RWPE1 (cell line): ENCODE results near the gene CORO2B.
A peak's percentile ranks its signal among the peaks of the same experiment; 100 is the strongest.
"Not testable (repeated sequence)": the region's sequence is repeated elsewhere in the genome, so short reads cannot be mapped to it uniquely, and the experiment has no call there.

Experiments
- CTCF ChIA-PET: fragments of 350-600 bp; sonication (Branson Sonifier 250); formaldehyde crosslinking; extraction: SDS; loops from one replicate; lab custom pipeline; 2021; lab: Yijun Ruan, JAX
- POLR2A ChIA-PET: fragments of 400-600 bp; formaldehyde crosslinking; extraction: SDS; loops from one replicate; lab custom pipeline; 2020; ENCODE audit warnings: antibody characterized with exemption; ENCODE audit not compliant: low non-redundant PET; lab: Yijun Ruan, JAX
- DNase-seq: peaks from one replicate; pipeline ENCODE4 v3.0.0; 2012; ENCODE audit warnings: low spot score
- H3K27ac ChIP-seq: fragments of 450-650 bp; 2 replicates; pipeline ENCODE4 v1.5.1; 2017
- TF ChIP-seq, protein P1 (sequence below): fragments of 450-650 bp; conservative IDR thresholded peaks from 2 replicates; pipeline ENCODE4 v1.5.1; 2017; ENCODE audit warnings: low read depth, mild to moderate bottlenecking

Gene CORO2B

DNA sequence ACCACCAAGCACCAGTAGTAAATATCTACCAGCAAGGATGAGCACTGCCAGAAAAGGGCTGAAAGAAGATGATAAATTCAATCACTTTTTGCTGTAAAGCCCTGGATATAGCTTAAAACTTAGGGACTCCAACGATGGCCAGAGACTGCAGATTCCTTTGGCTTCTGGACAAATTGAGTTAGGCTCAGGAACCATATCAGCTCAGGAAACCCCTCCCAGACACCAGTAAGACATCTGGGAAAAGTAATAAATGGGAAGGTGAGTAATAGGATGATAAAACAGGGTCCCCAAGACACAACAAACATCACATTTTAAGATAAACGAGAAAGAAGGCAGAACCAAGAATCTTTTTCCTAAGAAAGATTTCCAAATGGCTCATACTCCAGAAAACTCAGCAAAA, 176.9 kb downstream of the CORO2B start:
- CTCF ChIA-PET, result no interaction called here
- no peak overlapping the region for H3K27ac ChIP-seq
- DNase-seq, result no peak
- TF ChIP-seq, protein P1, sequence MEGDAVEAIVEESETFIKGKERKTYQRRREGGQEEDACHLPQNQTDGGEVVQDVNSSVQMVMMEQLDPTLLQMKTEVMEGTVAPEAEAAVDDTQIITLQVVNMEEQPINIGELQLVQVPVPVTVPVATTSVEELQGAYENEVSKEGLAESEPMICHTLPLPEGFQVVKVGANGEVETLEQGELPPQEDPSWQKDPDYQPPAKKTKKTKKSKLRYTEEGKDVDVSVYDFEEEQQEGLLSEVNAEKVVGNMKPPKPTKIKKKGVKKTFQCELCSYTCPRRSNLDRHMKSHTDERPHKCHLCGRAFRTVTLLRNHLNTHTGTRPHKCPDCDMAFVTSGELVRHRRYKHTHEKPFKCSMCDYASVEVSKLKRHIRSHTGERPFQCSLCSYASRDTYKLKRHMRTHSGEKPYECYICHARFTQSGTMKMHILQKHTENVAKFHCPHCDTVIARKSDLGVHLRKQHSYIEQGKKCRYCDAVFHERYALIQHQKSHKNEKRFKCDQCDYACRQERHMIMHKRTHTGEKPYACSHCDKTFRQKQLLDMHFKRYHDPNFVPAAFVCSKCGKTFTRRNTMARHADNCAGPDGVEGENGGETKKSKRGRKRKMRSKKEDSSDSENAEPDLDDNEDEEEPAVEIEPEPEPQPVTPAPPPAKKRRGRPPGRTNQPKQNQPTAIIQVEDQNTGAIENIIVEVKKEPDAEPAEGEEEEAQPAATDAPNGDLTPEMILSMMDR, result no peak
- POLR2A ChIA-PET, result no interaction called here

DNA sequence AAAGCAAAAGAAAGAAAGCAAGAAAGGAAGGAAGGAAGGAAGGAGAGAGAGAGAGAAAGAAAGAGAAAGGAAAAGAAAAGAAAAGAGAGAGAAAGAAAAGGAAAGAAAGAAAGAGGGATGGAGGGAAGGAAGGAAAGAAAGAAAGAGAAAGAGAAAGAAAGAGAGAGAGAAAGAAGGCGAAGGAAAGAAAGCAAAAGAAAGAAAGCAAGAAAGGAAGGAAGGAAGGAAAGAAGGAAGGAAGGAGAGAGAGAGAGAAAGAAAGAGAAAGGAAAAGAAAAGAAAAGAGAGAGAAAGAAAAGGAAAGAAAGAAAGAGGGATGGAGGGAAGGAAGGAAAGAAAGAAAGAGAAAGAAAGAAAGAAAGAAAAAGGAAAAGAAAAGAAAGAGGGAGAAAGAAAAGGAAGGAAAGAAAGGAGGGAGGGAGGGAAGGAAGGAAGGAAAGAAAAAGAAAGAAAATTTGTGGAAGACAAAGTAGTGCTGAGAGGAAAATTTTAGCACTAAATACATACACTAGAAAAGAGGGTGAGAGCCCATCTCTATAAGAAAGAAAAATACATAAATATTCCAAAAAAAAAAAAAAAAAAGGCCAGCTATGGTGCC, 181.3 kb downstream of the CORO2B start:
- POLR2A ChIA-PET, H3K27ac ChIP-seq, CTCF ChIA-PET, DNase-seq: not testable (repeated sequence)

DNA sequence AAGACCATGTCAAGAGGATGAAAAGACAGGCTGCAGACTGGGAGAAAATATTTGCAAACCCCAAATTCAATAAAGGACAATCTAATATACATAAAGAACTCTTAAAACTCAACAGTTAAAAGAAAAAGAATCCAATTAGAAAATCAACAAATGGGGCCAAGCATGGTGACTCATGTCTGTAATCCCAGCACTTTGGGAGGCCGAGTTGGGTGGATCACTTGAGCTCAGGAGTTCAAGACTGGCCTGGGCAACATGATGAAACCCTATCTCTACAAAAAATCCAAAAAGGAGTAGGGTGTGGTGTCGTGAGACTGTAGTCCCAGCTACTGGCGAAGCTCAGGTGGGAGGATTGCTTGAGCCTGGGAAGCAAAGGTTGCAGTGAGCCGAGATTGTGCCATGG, 184.3 kb downstream of the CORO2B start:
- POLR2A ChIA-PET, result no interaction called here
- H3K27ac ChIP-seq, result no peak overlapping the region
- DNase-seq, result no peak
- CTCF ChIA-PET, result interaction anchor here (0.7 kb wide), 1 partner anchor 494 kb away, joined by 3 read pairs; no protein-coding TSS in a partner anchor
- TF ChIP-seq, protein P1, result no peak

DNA sequence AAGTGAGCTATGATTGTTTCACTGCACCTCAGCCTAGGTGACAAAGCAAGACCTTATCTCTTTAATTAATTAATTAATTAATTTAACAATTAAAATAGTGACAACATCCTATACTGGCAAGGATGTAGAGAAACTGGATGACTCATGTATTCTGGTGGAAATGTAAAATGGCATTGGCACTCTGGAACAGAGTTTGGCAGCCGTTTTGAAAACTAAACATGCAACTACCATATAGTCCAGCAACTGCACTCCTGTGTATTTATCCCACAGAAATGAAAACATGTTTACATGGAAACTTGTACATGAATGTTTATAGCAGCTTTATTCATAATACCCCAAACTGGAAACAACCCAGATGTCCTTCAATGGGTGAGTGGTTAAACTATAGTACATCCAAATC, 185.3 kb downstream of the CORO2B start:
- ChIA-PET CTCF (no interaction called here), POLR2A (no interaction called here)
- TF ChIP-seq, protein P1, result no peak
- no peak for DNase-seq
- H3K27ac ChIP-seq, result no peak overlapping the region

DNA sequence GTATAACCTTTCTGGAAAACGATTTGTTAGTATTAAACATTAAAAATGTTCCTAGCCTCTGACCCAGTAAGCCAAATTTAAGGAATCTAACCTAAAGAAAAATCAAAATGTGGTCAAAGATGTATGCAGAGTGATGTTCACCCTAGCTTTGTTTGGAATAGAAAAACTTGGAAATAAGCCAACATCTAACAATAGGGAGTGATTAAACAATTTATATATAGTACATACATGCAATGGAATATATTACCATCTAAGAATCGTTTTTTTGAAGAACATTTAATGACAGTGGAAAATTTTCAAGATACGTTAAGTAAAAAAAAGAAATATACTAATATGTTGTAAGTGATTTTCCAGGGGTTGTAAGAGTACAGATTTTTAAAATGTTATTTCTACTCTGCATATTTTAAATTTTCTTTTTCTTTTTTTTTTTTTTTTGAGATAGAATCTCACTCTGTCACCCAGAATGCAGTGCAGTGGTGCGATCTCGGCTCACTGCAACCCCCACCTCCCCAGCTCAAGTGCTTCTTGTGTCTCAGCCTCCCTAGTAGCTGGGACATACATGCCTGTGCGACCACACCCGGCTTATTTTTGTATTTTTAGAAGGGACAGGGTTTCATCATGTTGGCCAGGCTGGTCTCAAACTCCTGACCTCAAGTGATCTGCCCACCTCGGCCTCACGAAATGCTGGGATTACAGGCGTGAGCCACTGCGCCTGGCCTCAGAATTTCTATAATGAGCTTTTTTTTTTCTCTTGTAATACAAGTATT, 187.0 kb downstream of the CORO2B start:
- ChIA-PET CTCF (interaction anchor here (0.6 kb wide), 1 partner anchor 17 kb away, joined by 5 read pairs; no protein-coding TSS in a partner anchor), POLR2A (interaction anchor here (0.5 kb wide), 1 partner anchor 9 kb away, joined by 5 read pairs; no protein-coding TSS in a partner anchor)
- DNase-seq, result no peak
- TF ChIP-seq, protein P1, result no peak
- no peak overlapping the region for H3K27ac ChIP-seq

DNA sequence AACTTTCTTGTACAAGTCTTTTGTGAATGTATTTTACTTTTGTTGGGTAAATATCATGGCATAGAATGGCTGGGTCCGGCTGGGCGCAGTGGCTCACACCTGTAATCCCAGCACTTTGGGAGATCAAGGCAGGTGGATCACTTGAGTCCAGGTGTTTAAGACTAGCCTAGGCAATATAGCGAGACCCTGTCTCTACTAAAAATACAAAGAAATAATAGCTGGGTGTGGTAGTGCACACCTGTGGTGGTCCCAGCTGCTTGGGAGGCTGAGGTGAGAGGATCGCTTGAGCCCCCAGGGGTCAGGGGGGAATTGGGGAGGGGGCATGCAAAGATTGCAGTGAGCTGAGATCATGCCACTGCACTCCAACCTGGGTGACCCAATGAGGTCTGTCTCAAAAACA, 189.0 kb downstream of the CORO2B start:
- TF ChIP-seq, protein P1, result no peak
- POLR2A ChIA-PET, result no interaction called here
- no peak for DNase-seq
- CTCF ChIA-PET, result interaction anchor here (0.7 to 1.4 kb wide), 2 partner anchors 16 to 207 kb away, joined by 3 to 4 read pairs; no protein-coding TSS in a partner anchor
- H3K27ac ChIP-seq, result no peak overlapping the region

DNA sequence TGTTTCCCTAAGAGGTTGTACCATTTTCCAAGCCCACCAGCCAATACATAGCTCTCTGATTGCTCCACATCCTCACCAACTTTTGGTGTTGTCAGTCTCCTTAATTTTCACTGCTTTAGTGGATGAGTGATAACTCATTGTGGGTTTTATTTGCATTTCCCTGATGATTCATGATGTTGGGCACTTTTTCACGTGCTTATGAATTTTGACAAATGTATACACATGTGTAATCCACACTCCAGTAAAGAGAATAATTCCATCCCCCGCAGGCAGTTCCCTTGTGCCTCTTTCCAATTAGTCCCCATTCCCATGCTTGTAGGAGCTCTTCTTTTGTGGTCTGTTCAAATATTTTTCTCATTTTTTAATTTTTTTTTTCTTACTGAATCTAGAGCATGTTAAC, 189.5 kb downstream of the CORO2B start:
- DNase-seq, result peak; percentile 63
- POLR2A ChIA-PET, result no interaction called here
- CTCF ChIA-PET, result interaction anchor here (0.7 to 1.4 kb wide), 2 partner anchors 16 to 208 kb away, joined by 3 to 4 read pairs; no protein-coding TSS in a partner anchor
- TF ChIP-seq, protein P1, result no peak
- H3K27ac ChIP-seq, result no peak overlapping the region
